ENCODE measurements around the gene SOBP.

The SOBP gene

DNA sequence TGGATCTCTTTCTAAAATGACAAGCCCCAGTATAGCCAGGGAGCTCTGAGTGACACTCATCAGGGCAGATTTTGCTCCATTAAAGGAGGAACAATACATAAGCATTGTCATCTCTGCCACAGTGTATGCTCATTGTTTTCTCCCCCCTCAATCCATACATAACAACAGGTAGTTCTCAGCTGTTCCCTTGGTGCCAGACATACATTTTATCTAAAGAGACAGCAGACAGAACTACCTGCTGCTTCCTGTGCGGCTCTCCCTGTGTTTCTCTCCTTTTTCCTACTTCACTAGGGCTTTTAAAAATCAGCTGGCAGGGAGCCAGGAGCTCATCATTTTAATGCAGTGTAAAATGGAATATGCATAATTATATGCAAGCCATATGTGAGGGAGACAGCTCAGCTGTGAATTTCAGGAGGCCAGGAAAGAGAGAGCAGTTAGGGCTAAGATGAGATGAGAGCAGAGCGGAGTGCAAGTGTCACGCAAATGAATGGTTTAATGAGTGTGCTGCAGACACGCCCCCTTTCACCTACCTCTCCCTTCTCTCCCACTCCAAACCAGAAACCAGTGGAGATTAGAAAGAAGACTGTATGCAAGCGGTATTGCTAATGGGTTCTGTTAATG is 96.0 kb downstream of the SOBP start:
- DNase-seq (no peak), ATAC-seq (no peak)

DNA sequence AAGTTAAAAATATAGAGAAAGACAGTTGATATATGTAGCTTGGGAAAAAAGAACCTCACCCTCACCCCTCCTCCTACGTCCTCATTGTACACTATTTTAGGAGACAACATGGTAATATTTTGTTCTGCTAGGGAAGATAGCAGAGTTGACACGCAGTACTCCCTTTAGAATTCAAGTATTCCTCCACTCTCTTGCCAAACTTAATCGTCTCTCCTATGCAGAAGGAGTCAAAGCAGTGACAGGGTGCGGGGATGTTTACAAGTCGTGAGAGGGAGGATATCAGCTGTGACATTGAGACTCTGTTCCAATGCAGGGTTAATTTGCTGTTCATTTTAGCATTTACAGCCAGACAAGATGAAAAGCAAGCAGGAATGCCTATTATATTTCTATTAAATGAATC is 97.5 kb downstream of the SOBP start:
- ATAC-seq (no peak), DNase-seq (no peak)

DNA sequence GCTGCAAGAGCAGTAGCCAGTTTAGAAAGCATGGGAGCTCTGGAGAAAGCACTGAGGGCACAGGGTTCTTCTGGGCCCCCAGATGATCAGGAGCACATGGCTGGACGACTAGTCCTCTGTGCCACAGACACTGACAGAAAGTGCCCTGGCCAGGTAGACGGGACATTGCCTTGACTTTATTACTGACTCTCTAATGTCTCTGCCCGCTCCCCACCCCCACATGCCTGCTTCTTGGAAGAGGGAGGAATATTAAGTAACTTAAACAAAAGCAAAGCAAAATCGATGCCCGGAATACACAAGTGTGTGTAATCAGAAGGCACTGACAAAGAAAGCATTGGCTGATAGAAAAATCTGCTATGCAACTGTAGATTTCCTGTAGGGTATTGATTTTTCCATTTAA is 99.3 kb downstream of the SOBP start:
- DNase-seq (no peak), ATAC-seq (no peak)

DNA sequence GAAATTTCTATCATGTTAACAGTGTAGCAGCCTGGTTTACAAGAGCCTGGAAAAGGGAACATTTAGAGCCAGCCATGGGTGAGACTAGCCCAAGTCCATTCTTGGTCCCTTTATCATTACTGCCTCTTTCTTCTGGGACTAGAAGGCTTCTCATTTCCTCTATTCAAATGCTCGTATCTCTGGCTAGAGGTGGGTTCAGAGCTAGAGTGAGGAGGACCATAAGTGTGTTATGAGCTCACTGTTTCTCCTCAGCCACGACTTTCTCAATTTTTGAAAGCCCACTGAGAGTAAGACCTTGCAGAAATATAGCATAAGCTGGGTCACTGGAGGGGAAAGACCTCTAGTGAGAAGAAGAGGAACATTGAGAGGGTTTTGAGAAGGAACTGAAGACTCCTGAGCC is 100.0 kb downstream of the SOBP start:
- ATAC-seq (no peak), DNase-seq (no peak)

DNA sequence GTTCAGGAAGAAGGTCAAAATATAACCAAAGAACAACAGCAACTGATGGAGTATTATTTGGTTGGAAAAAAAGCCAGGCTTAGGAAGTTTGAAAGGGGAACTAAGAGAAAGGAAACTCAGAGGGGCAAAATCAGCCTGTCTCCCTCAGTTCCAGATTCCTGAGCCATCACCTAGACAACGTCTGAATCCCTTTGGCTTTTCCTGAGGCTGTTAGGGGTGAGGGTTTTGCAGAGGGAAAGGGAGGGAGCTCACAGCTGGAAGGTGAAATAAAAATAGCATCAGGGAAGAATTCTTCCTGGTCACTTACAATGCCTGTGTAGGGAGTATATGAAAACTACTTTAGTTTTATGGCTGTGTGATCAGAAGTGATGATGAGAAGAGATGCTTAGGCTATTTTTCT is 100.5 kb downstream of the SOBP start:
- ATAC-seq: no peak
- no peak for DNase-seq

DNA sequence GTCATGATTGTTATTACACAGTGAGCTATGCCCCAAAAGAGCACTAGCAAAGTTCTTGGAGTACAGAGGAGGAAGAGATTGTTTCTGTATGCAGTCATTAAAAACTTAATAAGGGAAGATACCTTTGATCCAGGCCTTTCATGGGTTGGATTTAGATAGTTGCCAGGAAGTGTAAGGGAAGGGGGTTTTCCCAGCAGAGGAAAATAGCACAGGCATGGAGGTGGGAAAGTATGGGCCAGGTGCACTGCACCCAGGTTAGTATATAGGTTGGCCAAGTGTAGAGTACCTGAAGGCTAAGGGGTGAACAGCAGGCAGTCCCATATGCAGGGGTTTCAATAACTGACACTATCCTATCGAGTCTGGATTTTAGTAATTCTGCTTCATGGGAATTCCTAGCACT is 101.4 kb downstream of the SOBP start:
- no peak for DNase-seq
- ATAC-seq: no peak

DNA sequence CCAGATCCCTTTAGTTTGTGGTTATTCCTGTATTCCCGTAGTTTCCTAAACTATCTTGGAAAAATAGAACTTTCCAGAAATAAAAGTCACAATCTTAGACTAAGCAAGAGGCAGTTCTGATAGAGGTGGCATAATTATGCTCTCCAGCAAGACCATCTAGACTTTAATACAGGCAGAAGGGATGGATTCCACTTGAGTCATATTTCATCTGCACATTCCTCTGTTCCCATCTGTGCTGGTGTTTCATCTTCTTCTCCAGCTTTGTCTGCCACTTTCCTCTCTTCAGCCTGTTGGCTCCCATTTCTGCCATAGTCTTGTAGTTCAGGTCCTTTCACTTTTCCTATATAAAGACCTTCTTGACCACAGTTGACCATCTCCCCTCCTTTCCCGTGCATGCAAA is 102.9 kb downstream of the SOBP start:
- no peak for DNase-seq
- ATAC-seq: no peak

DNA sequence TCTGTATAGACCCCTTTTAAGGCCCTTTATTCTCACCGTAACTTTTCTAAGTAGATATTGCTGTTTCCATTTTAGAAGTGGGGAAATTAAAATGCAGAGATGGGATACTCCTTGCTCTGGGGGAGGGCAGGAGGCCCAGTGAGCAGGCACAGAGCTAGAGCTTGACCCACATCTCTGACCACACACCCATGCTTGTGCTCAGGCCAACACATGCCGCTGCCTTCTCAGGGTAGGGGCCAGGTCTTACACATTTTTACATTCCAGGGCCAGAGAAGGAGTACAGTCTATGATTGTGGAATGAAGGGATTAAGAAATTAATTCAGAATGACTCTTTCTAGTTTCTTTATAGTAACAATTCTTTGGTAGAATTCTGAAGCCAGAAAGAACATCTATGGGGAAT is 104.8 kb downstream of the SOBP start:
- no peak for DNase-seq
- ATAC-seq: no peak

DNA sequence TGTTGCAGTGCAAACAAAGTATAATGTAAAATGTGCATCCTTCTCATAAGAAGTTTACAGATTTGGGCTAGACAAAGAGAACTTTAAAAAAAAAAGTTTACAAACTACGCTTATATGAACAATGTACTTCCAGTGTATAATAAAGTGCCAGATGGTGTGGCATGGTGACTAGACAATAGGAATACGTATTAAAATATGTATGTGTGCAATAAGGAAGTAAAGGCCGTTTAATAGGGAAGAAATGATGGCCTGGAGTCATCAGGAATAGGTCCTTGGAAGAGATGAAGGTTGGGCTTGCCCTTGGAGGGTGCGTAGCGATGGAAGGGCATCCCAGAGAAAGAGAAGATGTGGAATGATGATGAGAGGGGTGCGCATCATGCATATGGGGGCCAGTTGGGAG is 108.2 kb downstream of the SOBP start:
- ATAC-seq: no peak
- DNase-seq: no peak

DNA sequence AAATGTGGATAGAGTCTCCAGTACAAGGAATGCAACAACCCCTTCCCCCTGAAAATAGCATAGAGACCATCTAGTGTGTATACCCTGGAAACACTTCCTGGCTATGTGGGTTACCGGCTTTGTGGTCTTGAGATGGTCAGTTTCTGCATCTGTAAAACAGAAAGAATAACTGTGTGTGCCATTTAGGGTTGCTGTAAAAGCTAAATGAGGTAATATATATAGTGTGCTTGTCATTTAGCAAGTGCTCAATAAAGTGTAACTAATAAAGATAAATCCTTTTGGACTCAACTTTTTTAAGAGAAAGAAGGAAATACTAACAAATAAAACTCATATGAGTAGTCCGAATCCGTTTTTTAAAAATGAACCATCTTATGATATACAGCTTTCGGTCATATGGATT is 109.1 kb downstream of the SOBP start:
- ATAC-seq (no peak), DNase-seq (no peak)

DNA sequence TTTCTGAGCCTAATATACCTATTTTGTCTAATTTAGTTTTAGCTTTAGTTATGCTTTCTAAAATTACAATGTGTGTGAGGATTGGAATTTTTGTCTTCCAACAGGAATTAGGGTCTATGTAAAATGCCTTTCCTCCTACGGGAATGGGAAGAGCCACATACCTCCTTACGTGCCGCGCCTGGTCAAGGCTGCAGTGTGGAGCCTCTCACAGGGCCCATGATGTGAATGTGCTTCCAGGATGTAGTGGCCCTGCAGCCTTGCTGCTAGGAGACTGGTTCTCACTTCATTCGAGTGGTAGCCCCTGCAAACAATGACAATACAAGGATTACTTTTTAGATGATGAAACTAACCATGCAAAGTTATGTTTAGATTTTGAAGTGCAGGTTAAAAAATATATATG is 110.2 kb downstream of the SOBP start:
- no peak for DNase-seq
- ATAC-seq: no peak

DNA sequence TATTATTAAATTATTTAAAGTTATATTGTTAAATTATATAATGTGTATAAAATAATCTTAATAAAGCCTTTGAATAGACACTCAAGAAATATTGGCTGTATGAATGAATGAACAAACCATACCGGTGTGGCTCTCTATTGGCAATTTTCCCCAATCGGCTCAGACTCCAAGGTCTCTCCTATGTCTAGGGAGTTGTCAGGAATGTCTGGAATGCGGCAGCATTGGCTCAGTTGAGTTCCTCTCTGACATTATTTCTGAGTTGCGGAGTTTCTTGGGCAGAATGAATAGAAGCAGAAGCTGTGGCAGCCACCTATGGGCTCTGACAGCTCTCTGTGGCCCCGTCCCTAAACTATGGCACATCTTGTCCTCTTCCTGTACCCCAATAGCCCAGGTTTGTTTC is 111.0 kb downstream of the SOBP start:
- no peak for ATAC-seq

DNA sequence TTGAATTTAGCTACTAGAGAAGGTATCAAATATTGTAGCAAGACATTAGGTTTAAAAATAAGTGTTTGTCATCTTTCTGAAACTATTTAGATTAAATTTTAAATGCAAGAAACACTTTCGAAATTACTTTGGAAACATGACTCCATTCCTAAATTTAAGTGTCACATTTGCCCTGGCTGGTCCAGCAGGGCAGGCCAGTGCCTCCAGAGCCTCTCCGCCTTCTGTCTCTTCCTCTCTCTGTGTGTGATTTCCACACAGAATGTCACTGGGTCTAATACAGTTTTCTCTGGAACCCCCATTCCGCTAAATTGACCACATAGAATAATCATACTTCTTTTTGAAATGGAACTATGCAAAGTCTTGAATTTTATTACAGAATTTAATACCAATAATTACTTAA is 111.5 kb downstream of the SOBP start:
- DNase-seq: no peak
- ATAC-seq: no peak

More for the DNA sequence above, 111.0 kb downstream of the SOBP start:
- no peak for DNase-seq

DNA sequence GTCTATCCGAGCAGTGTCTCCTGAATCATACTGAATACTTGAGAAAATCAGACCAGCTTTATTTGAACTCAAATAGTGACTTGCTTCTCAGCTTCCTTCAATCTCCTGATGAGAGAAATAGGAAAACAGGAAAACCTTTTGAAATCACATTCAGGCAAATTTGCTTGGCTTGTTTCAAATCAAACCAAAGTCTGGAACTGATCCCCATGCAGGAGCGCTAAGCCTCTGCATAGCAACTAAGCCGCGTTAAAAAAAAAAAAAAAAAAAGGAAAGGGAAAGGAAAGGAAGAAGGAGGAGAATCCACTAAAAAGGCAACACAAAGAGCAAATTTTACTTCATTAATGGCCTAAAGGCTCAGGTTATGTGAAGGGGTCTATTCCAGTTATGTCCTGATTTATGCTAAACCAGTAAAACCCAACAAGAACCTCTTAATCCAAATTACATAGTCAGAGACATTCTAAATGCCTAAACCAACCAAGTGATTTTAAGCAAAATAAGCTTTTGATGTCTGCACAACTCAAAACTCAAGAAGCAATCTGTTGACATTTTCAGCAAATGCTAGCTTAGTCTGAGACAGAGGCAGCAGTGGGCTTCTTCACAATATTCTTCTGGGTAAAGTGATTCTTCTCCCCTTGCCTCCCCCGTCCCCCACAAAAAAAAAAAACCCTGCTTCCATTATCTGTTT is 112.5 kb downstream of the SOBP start:
- DNase-seq (no peak), ATAC-seq (no peak)

DNA sequence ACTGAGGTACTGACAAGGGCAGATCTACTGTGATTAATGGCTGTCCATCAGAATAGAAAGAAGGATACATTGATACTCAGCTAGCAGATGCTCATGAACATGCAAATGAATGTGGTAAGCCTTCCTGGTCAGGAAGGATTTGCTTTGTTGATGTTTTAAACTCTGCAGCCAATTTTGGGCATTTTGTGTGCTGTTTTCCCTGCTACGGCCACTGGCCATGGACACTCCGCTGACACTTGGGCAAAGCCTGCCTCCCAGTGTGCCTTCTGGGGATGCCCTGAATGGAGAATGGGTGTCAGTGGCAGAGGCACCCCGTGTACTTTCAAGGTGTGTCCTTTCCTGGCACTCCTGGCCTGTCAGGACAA is 113.1 kb downstream of the SOBP start:
- DNase-seq (no peak), ATAC-seq (no peak)

DNA sequence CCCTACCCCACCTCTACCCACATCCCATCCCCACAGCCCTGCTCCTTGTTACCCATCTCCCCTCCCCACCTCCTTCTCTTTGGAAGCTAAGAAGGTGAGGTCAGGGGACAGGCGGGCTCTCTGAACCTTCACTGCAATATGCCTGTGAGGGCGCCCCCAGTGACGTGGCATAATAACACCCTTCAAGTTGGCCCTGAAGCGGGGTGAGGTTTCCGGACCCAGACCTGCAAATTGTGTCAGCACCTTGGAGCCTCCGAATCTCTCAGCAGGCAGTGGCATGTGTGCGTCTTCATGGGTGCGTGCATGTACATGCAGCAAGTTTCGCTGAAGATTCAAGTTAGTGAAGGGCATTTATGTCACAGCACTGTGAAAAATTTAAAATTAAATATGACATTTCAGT is 114.6 kb downstream of the SOBP start:
- ATAC-seq (no peak), DNase-seq (no peak)

DNA sequence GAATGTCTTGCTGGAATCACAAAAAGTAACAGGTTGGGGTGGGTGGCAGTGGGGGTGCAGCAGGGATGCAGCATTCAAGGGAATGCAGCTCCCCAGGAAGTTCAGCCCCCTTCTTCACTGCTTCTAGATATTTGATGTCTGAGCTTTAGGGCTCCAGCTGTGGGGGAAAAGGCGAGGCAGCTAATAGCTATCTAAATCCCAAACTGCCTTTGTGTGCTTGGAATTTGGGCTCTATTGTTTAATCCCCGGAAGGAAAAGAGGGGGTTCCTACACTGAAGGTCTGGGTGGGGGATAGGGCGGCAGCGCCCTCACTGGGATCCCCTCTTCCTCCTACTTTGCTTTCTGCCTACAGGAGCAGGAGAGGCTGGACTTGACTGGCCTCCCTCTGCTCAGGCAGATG is 116.5 kb downstream of the SOBP start:
- DNase-seq: no peak
- ATAC-seq: no peak

DNA sequence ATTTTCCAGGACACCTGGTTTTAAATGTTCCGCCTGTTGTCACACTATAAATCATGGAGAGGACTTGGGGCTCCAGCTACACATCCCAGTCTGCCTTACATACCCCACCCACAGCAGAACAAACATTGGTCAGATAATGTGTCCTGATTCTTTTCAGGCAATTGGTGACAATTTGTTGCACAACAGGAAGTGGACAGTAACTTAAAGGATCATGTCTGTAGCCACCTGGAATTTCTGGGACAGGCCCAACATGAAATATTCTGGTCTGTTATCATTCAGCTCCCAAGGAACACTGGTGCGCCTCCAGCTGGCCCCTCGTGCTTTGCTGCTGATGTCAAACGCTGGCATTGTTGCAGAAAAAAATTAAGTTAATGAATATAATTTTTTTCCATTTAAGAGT is 117.2 kb downstream of the SOBP start:
- ATAC-seq (no peak), DNase-seq (no peak)

DNA sequence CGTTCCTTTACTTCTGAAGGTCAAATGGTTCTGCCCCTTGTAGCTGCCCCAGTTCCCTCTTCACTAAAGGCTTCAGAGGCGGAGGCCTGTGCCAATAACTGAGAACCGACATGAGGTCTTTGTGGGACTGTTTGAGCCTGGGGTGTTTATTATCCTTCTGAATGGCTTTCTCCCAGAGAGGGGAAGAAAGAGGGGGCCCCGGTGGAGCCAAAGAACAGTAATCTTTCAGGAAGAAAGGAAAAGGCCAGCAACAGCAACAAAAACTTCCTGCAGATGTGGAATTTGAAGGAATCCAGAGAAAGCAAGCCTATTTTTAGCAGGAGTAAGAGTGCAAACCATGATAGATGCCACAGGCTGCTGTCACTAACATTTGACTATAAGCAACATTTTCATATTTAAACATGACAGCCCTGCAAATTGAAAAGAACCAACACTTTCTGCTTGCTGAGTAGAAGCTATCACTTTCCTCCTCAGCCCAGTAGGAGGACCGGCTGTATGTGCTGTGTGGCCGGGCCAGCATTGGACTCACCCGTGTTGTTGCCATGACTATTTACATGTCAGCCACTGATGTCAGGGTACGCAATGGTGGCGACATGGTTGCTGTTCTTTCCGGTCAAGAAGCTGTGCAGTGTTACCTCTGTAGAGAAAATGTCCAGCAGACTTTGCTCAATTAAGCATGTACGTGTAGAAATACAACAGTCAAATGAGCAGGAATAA is 121.3 kb downstream of the SOBP start:
- DNase-seq (no peak), ATAC-seq (no peak)

DNA sequence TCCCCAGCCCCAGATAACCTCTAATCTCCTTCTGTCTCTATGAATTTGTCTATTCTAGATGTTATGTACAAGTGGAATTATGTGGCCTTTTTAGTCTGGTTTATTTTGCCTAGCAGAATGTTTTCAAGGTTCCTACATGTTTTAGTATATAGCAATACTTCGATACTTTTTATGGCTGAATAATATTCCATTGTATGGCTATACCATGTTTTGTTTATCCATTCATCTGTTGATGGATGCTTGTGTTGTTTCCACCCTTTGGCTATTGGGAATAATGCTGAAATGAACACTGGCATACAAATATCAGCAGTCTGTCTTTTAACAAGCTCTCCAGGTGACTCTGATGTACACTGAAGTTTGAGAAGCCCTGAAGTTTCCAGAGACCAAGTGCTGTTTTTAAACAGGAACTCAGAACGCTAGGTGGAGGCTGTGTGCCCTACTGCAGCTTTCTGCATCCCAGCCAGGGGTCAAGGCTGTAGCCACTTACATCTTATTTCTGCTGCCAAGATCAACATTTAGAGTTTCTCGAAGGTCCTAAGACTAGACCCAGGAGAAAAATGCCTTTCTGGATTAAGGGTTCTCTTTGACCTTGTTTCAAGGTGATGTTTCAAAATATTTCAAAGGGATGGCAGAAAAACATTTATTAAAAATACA is 123.0 kb downstream of the SOBP start:
- ATAC-seq: no peak

DNA sequence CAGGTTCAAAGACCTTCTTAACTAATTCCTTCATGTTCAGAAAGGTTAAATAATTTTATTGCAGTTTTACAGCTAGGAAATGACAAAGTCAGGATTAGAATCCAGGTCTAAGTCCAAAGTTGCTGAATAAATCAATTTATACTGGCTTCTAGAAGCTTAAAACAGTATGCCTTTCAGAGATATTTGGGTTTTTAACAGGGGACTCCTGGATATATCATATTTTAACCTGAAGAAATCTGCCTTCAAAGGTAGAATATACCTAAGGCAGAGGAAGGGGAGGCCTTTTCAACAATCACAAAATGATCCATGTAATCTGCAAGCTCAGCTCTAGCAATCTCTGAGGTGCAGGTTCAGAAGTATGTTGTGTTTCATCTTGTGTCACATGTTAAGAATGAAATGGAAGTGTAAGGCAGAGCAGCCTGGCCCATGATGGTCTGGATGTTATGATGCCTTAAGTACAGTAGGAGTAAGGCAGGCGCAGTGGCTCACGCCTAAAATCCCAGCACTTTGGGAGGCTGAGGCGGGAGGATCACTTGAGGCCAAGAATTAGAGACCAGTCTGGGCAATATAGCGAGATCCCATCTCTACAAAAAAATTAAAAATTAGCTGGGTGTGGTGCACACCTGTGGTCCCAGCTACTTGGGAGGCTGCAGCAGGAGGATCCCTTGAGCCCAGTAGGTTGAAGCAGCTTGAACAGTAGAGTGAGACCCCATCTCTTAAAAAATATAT is 123.9 kb downstream of the SOBP start:
- ATAC-seq: no peak
- no peak for DNase-seq

More for the DNA sequence above, 123.0 kb downstream of the SOBP start:
- no peak for DNase-seq

DNA sequence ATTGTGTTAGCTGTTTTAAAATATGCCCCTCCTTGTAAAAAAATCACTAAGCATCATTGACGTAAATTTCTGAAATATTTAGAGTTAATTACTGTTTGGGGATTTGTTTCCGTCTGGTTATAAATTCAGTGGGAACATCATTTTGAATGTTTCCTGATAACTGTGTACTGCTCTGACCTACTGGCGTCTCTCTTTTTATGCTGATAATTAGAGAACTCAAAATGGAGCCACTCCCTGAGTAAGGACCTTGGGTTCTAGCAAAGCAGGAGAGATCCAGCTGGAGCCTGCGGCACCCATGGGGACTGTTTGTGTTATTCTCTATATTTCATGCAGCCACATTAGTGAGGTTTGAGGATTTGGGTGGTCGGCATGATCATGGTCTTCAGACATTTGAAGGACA is 124.9 kb downstream of the SOBP start:
- no peak for DNase-seq

DNA sequence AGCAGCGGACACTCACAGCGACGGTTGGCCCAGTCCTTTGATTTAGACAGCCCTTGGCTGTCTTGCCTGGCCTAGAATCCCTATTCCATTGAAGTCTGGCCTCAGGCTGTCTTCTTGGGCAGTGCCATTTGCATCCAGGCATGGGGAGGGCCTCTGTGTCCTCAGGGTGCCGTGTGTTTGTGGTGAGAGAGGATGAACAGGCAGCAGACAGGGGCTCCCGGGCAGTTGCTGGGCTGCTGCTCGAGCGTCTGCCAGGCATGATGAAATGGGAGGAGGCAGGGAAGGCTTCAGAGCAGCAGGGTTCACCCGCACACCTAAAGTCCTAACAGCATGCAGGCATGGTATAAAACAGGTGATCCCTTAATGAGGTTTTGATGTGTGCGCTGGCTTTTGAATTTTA is 126.9 kb downstream of the SOBP start:
- DNase-seq (no peak), ATAC-seq (no peak)

More for the DNA sequence above, 124.9 kb downstream of the SOBP start:
- no peak for ATAC-seq

Measured in stimulated activated naive CD8-positive, alpha-beta T cell treated with anti-CD3 and anti-CD28 coated beads, Interleukin-15, Interleukin-2, amounts not matched to agents 100 U/mL and 50 U/mL, for 24 hours (primary cell).